Adrenal gland (tissue), 12 donors: ENCODE data around the gene KCNK2. TPM values are rescaled to one million over a fixed set of nuclear protein-coding genes. Genes with fewer than 3 reads are reported as not detected.

ENCODE experiments used
- DNase-seq, 7 donors: peaks; one replicate each; pipeline ENCODE4 v3.0.0-alpha.2; 2019 to 2020
- H3K27ac ChIP-seq, 5 donors: fragments of 200-600 bp; sonication (generic) in 4 of 5; 1 replicate in 3 of 5; 2 replicates in 2 of 5; pipeline versions ENCODE4 v1.5.1 to v1.8.0; 2016 to 2020; ENCODE audit warnings: mild to moderate bottlenecking in 1 of 5
- H3K27me3 ChIP-seq: fragments of 200-600 bp; 2 replicates; pipeline ENCODE4 v1.8.0; 2021
- H3K36me3 ChIP-seq, 2 donors: fragments of 200-600 bp; replicated peaks in 1 of 2; 1 replicate in 1 of 2; 2 replicates in 1 of 2; pipeline versions ENCODE4 v1.5.1 to v1.8.0; 2018 to 2022
- H3K4me1 ChIP-seq, 2 donors: fragments of 200-600 bp; replicated peaks in 1 of 2; 1 replicate in 1 of 2; 2 replicates in 1 of 2; pipeline versions ENCODE4 v1.5.1 to v1.8.0; 2018 to 2021
- H3K4me3 ChIP-seq, 4 donors: fragments of 200-600 bp; sonication (generic) in 3 of 4; one replicate each; pipeline ENCODE4 v1.5.1; 2016 to 2018
- H3K9me3 ChIP-seq, 3 donors: fragments of 200-600 bp; sonication (generic) in 1 of 3; replicated peaks in 1 of 3; 1 replicate in 2 of 3; 2 replicates in 1 of 3; pipeline versions ENCODE4 v1.5.1 to v1.8.0; 2016 to 2021
- CTCF ChIP-seq, 6 experiments: fragments of 450-650 bp in 4 of 6; fragments of 200-600 bp in 2 of 6; sonication (generic) in 1 of 6; IDR thresholded peaks; 1 replicate in 5 of 6; 2 replicates in 1 of 6; pipeline versions ENCODE4 v1.5.1 to v1.8.0; 2016 to 2021; ENCODE audit warnings: antibody characterized with exemption in 6 of 6, mild to moderate bottlenecking in 2 of 6, moderate library complexity in 1 of 6
- POLR2A ChIP-seq, 2 donors: fragments of 450-650 bp; IDR thresholded peaks; one replicate each; pipeline ENCODE4 v1.6.1; 2017; ENCODE audit warnings: antibody characterized with exemption in 2 of 2, mild to moderate bottlenecking in 2 of 2, moderate library complexity in 1 of 2
- WGBS, 4 donors: extraction: QIAGEN DNeasy Blood & Tissue Kit in 2 of 4; methylation state at CpG; one replicate each; pipeline versions ENCODE4 v1.1.5 to v1.1.7; 2013 to 2017; 5-methylcytosine and 5-hydroxymethylcytosine counted together
- intact Hi-C, 2 donors: fragments of 100-400 bp; cut with DNase I; formaldehyde crosslinking; loops; one replicate each; pipeline versions ENCODE4 v1.14.1 to v1.15.0; 2022 to 2023
- polyA plus RNA-seq, 3 donors: library from polyadenylated mRNA; stranded (reverse); fragments of 200-250 nt in 2 of 3; fragments of 350-450 nt in 1 of 3; fragmentation: Illumina TruSeq in 1 of 3; extraction: RNeasy Lipid Tissue Mini Kit (QIAGEN cat#74804) in 1 of 3; gene quantifications; one replicate each; pipeline ENCODE4 v1.2.3, GENCODE V29; 2013 to 2014
- total RNA-seq, 9 donors: library from RNA; depleted of rRNA in 4 of 9; stranded (reverse); fragments of >200 nt in 4 of 9; fragments of 120-200 nt in 1 of 9; fragmentation: NEBNext Ultra II Directional in 1 of 9; extraction: Animal tissue kit (Norgen Biotek cat#: 25700) in 1 of 9; gene quantifications; one replicate each; pipeline versions ENCODE4 v1.1.0 to v1.2.4, GENCODE V29; 2013 to 2023
- donor health status: healthy with polysubstance abuse.
- donor health status: Bipolar disorder and iron deficiency.
- donor health status: DM: yes; HTN: yes; CAD: no.
- donor health status: DM: no; HTN: no; CAD: no.
- donor health status: DM: no; HTN: no; CAD: no.
- donor health status: DM: yes; HTN: yes; CAD: no.

Gene KCNK2
- total and polyA plus RNA-seq, 12 donors = 13.8 to 138 (median 82.9) TPM

DNA sequence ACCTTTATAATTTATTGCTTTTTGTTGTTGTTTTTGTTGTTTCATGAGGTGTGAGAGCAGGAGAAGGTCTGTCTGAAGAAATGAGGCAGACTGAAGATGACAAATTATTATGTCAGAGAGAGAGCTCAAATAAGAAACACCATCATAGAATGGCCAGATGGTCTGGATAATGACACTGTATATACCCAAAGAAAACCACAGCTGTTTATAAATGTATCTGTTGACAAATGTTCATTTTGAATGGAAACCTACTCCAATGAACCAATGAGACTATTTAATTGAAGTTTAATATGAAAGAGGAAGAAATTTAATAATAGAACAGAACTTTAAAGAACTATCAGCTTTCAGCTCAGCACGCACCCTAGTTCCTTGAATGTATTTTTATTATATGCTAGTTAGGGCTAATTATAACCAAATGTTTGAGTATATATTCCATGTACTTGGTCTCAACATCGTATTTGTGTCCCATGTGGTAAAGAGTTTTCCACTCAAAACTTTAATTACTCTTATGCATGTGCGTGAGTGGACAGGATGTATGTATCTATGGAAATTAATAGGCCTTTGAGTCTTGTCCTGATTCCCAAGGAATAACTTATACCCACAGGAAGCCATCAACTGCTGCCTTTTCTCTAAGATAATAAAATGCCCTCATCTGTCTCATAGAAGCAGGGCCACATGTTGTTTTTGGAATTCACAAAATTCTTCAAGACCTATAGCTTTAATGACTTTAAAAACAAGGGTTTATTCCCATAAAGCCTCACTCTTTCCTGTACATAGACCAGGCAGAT is 202.7 kb downstream of the KCNK2 start:
- Histone ChIP-seq H3K36me3 (no peaks in the 10 kb centered on the region), H3K9me3 (peaks cover 0 to 10% (median 0%) of the 10 kb centered on the region in 3 donors), H3K27me3 (no peaks in the 10 kb centered on the region), H3K4me1 (peaks cover 0 to 10% of the 10 kb centered on the region in 2 donors), H3K27ac (no peak overlapping the region), H3K4me3 (no peak overlapping the region)
- intact Hi-C loops = no loop called here
- DNase-seq = no peak
- 79 to 84% (median 81%) methylated on average over 3 of the region's 3 CpGs for WGBS, 4 donors
- TF ChIP-seq CTCF (IDR thresholded peaks at IDR 0.05) (no peak), POLR2A (IDR thresholded peaks at IDR 0.05) (no peak)
